Daoy (cell line): Measurements from ENCODE around the gene TAAR6. TPM values are rescaled to one million over a fixed set of nuclear protein-coding genes. Genes with fewer than 3 reads are reported as not detected.
"Not testable (repeated sequence)": the region's sequence is repeated elsewhere in the genome, so short reads cannot be mapped to it uniquely, and the experiment has no call there.

Experiments used
- DNase-seq: peaks from one replicate; pipeline ENCODE4 v3.0.0-alpha.2; 2015; ENCODE audit warnings: low read depth
- total RNA-seq: library from RNA; depleted of rRNA; stranded (reverse); fragments of >200 nt; shearing (Covaris generic); gene quantifications from 2 replicates; pipeline ENCODE4 v1.2.3, GENCODE V29; 2014; rRNA removed

Gene TAAR6
- total RNA-seq, 1 experiment from 2014 or later = not detected

DNA sequence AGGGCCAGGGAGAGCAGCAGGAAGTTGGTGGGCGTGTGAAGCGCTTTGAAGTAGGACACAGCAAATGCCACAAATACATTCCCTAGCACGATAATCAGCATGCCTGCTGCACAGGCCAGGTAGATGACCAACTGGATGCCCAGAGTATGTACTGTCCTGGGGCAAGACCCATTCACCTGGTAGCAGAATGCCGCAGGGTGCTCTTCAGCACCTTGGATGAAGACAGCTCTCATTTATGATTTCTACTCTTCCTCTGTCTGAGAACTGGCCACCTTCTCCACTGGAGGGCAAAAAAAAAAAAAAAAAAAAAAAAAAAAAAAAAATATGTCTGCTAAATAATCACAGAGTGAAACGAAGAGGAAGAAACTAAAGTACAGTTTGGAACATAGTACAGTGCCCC lies 19.3 kb downstream of the TAAR6 start, which contains the start of gene TAAR5:
TAAR5 (minus strand) TSS at position 288 of the 400 bp plus-strand sequence; CDS start at position 233, 55 bp downstream.
- no peak for DNase-seq

DNA sequence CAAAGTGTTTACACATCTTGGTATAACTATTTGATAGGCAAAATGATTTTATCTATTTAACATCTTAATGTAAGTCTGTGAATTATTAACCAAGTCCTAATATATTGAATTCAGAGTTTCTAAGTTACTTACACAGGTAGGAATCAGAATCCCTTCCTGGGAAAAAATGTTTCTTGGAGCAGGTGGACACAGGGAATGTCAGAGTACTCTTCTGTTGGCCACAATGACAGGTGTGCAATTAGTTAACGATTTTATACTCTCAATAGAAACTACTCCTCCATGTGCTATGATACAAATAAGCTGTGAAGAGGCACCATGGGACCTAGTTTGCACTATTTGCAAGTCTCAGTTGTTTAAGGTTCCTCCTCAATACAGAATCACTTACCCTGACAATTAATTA lies 20.2 kb downstream of the TAAR6 start:
- DNase-seq = no peak

DNA sequence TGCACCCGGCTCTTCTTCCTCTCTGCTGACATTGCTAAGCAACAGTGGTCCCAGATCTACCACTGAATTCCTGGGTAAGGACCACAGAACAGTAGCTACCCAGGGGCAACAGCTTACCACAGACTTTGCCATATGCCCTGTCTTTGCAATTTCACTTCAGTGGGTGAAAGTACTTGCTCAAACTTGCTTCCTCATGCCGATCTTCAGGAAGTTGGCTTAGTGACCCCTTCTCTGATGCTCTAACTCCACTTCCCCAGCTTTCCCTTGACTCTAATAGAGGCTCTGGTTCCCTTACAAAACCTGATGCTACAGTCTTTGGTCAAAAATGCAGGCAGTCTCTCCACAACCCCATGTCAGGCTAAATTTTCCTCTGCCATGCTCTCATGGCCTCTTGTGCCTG lies 22.7 kb downstream of the TAAR6 start:
- DNase-seq = no peak

DNA sequence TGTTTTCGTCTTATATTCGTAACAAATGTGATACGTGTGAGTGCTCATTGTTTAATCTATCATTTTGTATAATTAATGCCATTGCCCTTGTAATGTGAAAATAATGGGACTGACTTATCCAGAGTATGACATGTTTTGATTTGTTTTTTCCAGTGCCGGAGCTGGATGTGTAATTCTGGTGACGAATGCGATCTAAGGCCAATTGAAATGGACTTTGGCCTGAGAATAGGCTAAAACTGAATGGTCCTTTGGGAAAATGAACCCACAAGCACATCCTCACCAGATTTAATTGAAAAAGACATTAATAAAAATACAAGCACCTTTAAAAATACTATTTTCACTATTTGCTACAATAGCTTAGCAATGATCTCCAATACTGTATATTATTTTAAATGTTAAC lies 26.1 kb downstream of the TAAR6 start:
- DNase-seq = no peak

DNA sequence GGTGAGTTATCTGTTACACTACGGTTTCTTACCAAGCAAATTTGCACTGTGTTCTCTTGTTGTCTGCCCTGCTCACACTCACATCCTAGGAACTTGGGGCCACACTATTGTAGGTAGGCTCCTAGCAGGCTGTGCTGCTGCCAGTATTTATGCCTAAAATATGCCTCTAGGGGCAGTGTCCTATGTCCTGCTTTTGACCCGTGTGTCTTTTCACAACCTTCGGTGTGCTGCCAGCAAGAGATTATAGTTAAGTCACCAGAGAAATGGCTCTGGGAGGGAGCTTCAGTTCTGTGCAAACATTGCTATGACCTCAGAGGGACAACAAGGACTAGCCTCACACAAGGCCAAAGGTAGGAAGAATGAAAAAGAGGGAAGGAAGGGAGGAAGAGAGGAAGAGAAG lies 28.4 kb downstream of the TAAR6 start:
- peak; percentile 19 for DNase-seq

DNA sequence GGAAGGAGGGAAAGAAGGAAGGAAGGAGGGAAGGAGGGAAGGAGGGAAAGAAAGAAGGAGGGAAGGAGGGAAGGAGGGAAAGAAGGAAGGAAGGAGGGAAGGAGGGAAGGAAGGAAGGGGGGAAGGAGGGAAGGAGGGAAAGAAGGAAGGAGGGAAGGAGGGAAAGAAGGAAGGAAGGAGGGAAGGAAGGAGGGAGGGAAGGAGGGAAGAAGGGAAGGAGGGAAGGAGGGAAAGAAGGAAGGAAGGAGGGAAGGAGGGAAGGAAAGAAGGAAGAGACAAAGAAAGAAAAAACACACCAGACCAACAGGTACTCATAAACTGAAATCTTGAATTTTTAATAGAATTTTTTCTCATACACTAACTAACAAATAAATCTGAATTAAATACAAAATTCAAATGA lies 30.8 kb downstream of the TAAR6 start:
- not testable (repeated sequence) for DNase-seq

DNA sequence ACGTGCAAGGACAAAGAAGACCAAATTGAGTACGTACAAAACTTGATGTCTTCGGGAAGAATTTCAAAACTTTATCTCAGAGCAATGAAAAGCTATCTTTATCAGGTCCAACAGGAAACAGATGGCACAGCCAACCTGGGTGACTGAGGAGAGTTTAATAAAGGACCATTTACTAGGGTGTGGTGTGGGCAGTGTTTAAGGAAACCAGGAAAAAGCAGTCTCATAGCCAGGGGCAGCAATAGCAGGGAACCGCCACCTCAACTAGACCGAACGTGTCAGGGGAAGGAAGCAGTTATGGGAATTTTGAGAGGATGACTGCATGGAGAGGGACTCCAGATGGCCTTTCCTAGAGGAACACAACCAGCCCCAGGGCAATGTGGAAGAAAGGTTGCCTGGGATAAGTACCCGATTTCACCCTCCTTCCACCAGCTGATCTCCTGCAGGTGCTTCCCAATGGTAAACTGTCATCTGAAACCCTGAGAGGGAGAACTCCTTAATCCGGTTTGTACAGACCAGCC lies 34.6 kb downstream of the TAAR6 start:
- DNase-seq = no peak

DNA sequence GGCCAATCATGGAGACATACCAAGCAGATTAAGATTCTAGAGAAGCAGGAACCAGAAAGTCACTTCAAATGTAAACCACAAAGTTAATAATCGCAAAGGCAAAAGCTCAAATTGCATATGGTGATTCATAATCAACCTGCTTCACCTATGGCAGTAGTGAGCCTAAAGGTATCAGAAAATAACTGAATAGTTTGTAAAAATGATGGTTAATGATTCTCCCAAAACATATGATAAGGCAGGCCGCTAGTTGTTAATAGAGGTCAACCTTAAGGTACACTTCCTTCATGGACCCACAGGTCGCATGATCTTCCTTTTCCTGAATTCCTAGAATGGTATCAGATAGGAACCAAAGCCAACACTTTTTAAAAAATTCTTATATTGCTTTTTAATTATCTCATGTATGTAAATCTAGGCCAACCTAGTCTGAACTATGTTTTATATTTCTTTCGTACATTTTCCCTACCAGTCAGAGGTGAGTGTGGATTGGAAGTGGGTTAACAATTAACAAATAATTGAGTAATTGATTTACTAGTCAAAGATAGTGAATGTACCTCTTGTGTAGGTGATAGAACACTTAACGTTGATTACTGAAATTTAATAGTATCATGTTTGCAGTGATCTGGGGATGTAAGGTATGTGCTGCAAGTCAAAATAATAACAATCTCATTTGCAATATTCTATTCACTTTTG lies 37.6 kb downstream of the TAAR6 start:
- DNase-seq = no peak

DNA sequence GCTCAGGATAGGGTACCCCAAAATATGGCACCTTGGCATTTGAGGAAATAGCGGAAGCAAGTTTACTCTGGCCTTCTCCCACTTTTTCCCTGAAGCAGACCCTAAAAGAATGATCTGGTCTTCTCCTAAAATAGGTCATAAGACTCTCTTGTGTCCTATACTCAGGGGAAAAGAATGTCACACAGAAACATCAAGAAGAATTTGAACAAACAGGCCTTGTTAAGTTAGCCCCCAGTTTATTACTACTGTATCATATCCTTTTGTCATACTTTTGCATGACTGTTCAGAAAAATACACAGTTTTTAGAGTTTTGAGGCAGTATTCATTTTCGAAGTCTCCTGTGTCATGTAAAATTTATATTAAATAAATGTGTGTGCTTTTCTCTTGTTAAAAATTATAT lies 41.5 kb downstream of the TAAR6 start:
- DNase-seq = no peak

DNA sequence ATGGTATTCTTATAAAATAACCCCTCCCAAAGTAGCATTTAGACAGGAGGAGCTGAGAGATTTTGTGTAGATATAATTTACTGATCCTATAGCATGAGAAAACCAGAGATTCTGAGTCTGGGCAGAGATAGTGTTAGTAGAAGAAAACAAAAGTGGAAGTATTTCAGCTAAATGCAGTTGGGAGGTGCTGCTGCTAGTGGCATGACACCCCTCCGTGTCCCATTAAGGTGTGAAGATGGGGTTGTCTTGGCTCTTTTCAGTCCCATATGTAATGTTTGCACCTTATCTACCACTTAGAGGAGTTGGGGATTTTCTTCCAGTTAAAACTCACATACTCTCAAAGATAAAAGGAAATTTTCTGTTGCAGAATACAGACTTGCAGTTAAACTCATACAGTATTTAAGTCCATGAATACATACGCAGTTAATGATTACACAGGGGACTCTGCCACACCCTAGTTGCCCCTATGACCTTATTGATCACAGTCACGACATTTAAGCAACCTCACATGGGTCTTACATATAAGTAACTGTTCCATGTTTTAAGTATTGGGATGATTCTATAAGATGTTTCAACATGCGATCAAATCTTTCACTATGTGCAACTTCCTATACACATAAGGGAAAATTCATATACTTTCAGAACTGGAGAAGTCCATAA lies 42.5 kb downstream of the TAAR6 start:
- DNase-seq = no peak

DNA sequence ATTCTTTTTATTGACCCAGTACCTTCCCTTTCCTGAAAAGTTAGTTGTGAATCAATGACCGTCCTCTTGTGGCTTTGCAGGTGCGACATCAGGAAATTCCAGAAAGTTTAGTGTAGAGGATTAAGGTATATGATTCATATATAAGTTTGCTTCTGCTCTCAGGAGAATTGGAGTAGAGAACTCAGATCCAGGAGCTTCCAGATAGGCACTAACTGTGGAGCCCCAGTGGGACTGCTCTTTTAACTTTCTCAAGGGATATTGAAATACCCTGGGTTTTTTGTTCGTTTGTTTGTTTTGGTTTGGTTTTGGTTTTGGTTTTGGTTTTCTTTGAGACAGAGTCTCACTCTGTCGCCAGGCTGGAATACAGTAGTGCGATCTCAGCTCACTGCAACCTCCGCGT lies 44.4 kb downstream of the TAAR6 start:
- no peak for DNase-seq

DNA sequence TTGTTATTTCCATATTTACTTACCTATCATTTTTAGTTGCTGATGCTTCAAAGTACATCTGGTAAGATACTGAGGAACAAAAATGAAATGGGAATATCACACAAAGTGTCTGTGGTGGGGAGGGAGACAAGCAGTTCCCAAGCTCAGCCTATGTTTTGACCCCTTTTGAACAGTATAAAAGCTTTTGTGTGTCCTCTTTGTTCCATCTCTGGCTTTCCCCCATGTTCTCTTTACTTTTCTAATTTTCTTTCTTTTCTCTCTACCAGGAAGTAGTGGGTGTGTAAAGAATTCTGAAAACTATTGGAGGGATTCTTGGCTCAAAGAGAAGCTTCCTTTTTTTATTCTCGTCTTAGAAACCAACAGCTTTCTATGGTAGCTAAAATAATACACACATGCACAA lies 46.6 kb downstream of the TAAR6 start:
- DNase-seq = no peak

Other genes starting within 250 kb of the TAAR6 start
- 0.71 and 0.97 TPM in 2 replicates for gene MOXD1, start 168.8 kb upstream of the TAAR6 start, total RNA-seq
- gene STX7, start 57.2 kb upstream of the TAAR6 start, total RNA-seq = 26.5 and 28.4 TPM in 2 replicates
- gene TAAR9, start 32.0 kb upstream of the TAAR6 start, total RNA-seq = not detected in 2 replicates
- gene TAAR8, start 17.6 kb upstream of the TAAR6 start, total RNA-seq = not detected in 2 replicates
- not detected in 2 replicates for gene TAAR5, start 19.4 kb downstream of the TAAR6 start, total RNA-seq
- gene TAAR2, start 54.0 kb downstream of the TAAR6 start, total RNA-seq = not detected in 2 replicates
- gene TAAR1, start 88.9 kb downstream of the TAAR6 start, total RNA-seq = not detected in 2 replicates
- gene VNN1, start 143.7 kb downstream of the TAAR6 start, total RNA-seq = 0.23 TPM in 1 of 2 replicates, not detected in the other
- 0.48 TPM in 1 of 2 replicates, not detected in the other for gene VNN2, start 187.6 kb downstream of the TAAR6 start, total RNA-seq
- gene SLC18B1, start 228.3 kb downstream of the TAAR6 start, total RNA-seq = 7.9 and 8.9 TPM in 2 replicates
- gene RPS12, start 244.2 kb downstream of the TAAR6 start, total RNA-seq = 1,785 and 2,372 TPM in 2 replicates